Fibroblast of skin of scalp (primary cell): Measurements from ENCODE around the gene APOL1. TPM values are rescaled to one million over a fixed set of nuclear protein-coding genes. Genes with fewer than 3 reads are reported as not detected.
"Not testable (repeated sequence)": the region's sequence is repeated elsewhere in the genome, so short reads cannot be mapped to it uniquely, and the experiment has no call there.

ENCODE experiments used
- DNase-seq: peaks from one replicate; pipeline ENCODE4 v3.0.0-alpha.2; 2013
- polyA plus RNA-seq, 2 experiments: library from polyadenylated mRNA; unstranded; fragments of 120-200 nt; gene quantifications; one replicate each; pipeline ENCODE4 v1.2.1, GENCODE V29; 2013; ENCODE audit not compliant: insufficient read length in 2 of 2

APOL1 gene
- 0.36 TPM for polyA plus RNA-seq (2013, experiment 1 of 2; ENCODE audit: insufficient read length)
- polyA plus RNA-seq (2013, experiment 2 of 2; ENCODE audit: insufficient read length): 0.38 TPM

- DNase-seq: no peak
Measured at GRCh38 chr22:36252754-36253522, at the start of gene APOL1. Gene APOL1 (plus strand): TSS chr22:36253133. CDS start chr22:36254956, 1,823 bp downstream.

GRCh38 chr22:36203441-36203840 lies 49.5 kb upstream of the APOL1 start:
- DNase-seq: not testable (repeated sequence)

- no peak for DNase-seq
Measured at GRCh38 chr22:36204001-36204631, 48.8 kb upstream of the APOL1 start.

- no peak for DNase-seq
Measured at GRCh38 chr22:36204632-36205015, 48.3 kb upstream of the APOL1 start.

GRCh38 chr22:36205573-36205972 lies 47.4 kb upstream of the APOL1 start:
- not testable (repeated sequence) for DNase-seq

- no peak for DNase-seq
Measured at GRCh38 chr22:36206255-36206654, 46.7 kb upstream of the APOL1 start.

GRCh38 chr22:36208162-36208765 lies 44.7 kb upstream of the APOL1 start:
- DNase-seq: no peak

GRCh38 chr22:36208914-36209313 lies 44.0 kb upstream of the APOL1 start:
- no peak for DNase-seq

- not testable (repeated sequence) for DNase-seq
Measured at GRCh38 chr22:36209488-36209908, 43.4 kb upstream of the APOL1 start.

- DNase-seq: no peak
Measured at GRCh38 chr22:36210224-36210623, 42.7 kb upstream of the APOL1 start.

- DNase-seq: peak; percentile 66
Measured at GRCh38 chr22:36211237-36211861, 41.6 kb upstream of the APOL1 start.

- DNase-seq: no peak
Measured at GRCh38 chr22:36212901-36213300, 40.0 kb upstream of the APOL1 start.

- no peak for DNase-seq
Measured at GRCh38 chr22:36213586-36213985, 39.3 kb upstream of the APOL1 start.

- DNase-seq: no peak
Measured at GRCh38 chr22:36215981-36216380, 37.0 kb upstream of the APOL1 start.

- DNase-seq: no peak
Measured at GRCh38 chr22:36218648-36219193, 34.2 kb upstream of the APOL1 start.

GRCh38 chr22:36220451-36220921 lies 32.4 kb upstream of the APOL1 start:
- DNase-seq: no peak

- no peak for DNase-seq
Measured at GRCh38 chr22:36221799-36222751, 30.9 kb upstream of the APOL1 start.

- DNase-seq: no peak
Measured at GRCh38 chr22:36222887-36223450, 30.0 kb upstream of the APOL1 start.

GRCh38 chr22:36223504-36223903 lies 29.4 kb upstream of the APOL1 start:
- DNase-seq: no peak

GRCh38 chr22:36224245-36224644 lies 28.7 kb upstream of the APOL1 start:
- DNase-seq: no peak

GRCh38 chr22:36225333-36225922 lies 27.5 kb upstream of the APOL1 start:
- DNase-seq: no peak
